Left ventricle myocardium inferior (tissue), 1 donor: ENCODE measurements around the gene KRT82. TPM values are rescaled to one million over a fixed set of nuclear protein-coding genes. Genes with fewer than 3 reads are reported as not detected.

Experiments used
- DNase-seq: peaks from one replicate; pipeline ENCODE4 v3.0.0-alpha.2; 2020
- H3K27ac ChIP-seq: fragments of 200-600 bp; replicated peaks from 2 replicates; pipeline ENCODE4 v1.8.0; 2021
- H3K27me3 ChIP-seq: fragments of 200-600 bp; 2 replicates; pipeline ENCODE4 v1.8.0; 2021; ENCODE audit warnings: low read depth
- H3K36me3 ChIP-seq: fragments of 200-600 bp; 2 replicates; pipeline ENCODE4 v1.8.0; 2021
- H3K4me1 ChIP-seq: fragments of 200-600 bp; 2 replicates; pipeline ENCODE4 v1.8.0; 2021
- H3K4me3 ChIP-seq: fragments of 200-600 bp; 2 replicates; pipeline ENCODE4 v1.8.0; 2021; ENCODE audit warnings: mild to moderate bottlenecking, moderate library complexity
- H3K9me3 ChIP-seq: fragments of 200-600 bp; replicated peaks from 2 replicates; pipeline ENCODE4 v1.8.0; 2021
- CTCF ChIP-seq: fragments of 200-600 bp; IDR thresholded peaks from 2 replicates; pipeline ENCODE4 v1.8.0; 2021; ENCODE audit warnings: antibody characterized with exemption, mild to moderate bottlenecking, borderline replicate concordance
- intact Hi-C: fragments of 100-400 bp; cut with micrococcal nuclease; formaldehyde crosslinking; loops from one replicate; pipeline ENCODE4 v1.11.0; 2022
- total RNA-seq: library from RNA; stranded (reverse); fragmentation: NEBNext Ultra II Directional; extraction: Animal tissue kit (Norgen Biotek cat#: 25700); gene quantifications from one replicate; pipeline ENCODE4 v1.2.1, GENCODE V29; 2021
- donor health status: DM: no; HTN: yes; CAD: no; lungs with severe emphysema.

Gene KRT82
- total RNA-seq, 1 donor from 2014 or later = not detected

- no peaks in the 10 kb centered on the region for H3K4me1 ChIP-seq
- no peak for DNase-seq
- peaks cover 49% of the 10 kb centered on the region for H3K27me3 ChIP-seq
- intact Hi-C loops = no loop called here
- H3K4me3 ChIP-seq = no peak overlapping the region
- no peaks in the 10 kb centered on the region for H3K36me3 ChIP-seq
- no peaks in the 10 kb centered on the region for H3K9me3 ChIP-seq
- peak; percentile 64 for TF ChIP-seq CTCF
- H3K27ac ChIP-seq = no peak overlapping the region
These were observed 25.9 kb downstream of the KRT82 start for GRCh38 chr12:52380271-52380694.

- no peak for TF ChIP-seq CTCF
- no peak overlapping the region for H3K27ac ChIP-seq
- peaks cover 45% of the 10 kb centered on the region for H3K27me3 ChIP-seq
- intact Hi-C loops = loop anchor here (10.0 kb wide), 1 partner anchor 125 kb away; no protein-coding TSS in a partner anchor
- no peaks in the 10 kb centered on the region for H3K4me1 ChIP-seq
- H3K9me3 ChIP-seq = no peaks in the 10 kb centered on the region
- no peak for DNase-seq
- no peak overlapping the region for H3K4me3 ChIP-seq
- H3K36me3 ChIP-seq = no peaks in the 10 kb centered on the region
These were observed 26.6 kb downstream of the KRT82 start for GRCh38 chr12:52379536-52379935.

GRCh38 chr12:52378091-52378490, 28.0 kb downstream of the KRT82 start:
- H3K4me1 ChIP-seq = no peaks in the 10 kb centered on the region
- H3K4me3 ChIP-seq = no peak overlapping the region
- no peak for TF ChIP-seq CTCF
- peaks cover 37% of the 10 kb centered on the region for H3K27me3 ChIP-seq
- H3K9me3 ChIP-seq = no peaks in the 10 kb centered on the region
- intact Hi-C loops = loop anchor here (10.0 kb wide), 1 partner anchor 127 kb away; no protein-coding TSS in a partner anchor
- DNase-seq = no peak
- no peak overlapping the region for H3K27ac ChIP-seq
- no peaks in the 10 kb centered on the region for H3K36me3 ChIP-seq

GRCh38 chr12:52377266-52377665, 28.9 kb downstream of the KRT82 start:
- no peak for TF ChIP-seq CTCF
- peaks cover 2% of the 10 kb centered on the region for H3K4me1 ChIP-seq
- no peak for DNase-seq
- no peak overlapping the region for H3K4me3 ChIP-seq
- peaks cover 37% of the 10 kb centered on the region for H3K27me3 ChIP-seq
- no peak overlapping the region for H3K27ac ChIP-seq
- no peaks in the 10 kb centered on the region for H3K36me3 ChIP-seq
- H3K9me3 ChIP-seq = no peaks in the 10 kb centered on the region
- intact Hi-C loops = loop anchor here (10.0 kb wide), 1 partner anchor 128 kb away; no protein-coding TSS in a partner anchor

GRCh38 chr12:52372216-52373154, 33.6 kb downstream of the KRT82 start:
- intact Hi-C loops = loop anchor here (5.0 to 10.0 kb wide), 2 partner anchors 132 to 500 kb away; no protein-coding TSS in a partner anchor
- TF ChIP-seq CTCF = peak; percentile 86
- no peaks in the 10 kb centered on the region for H3K36me3 ChIP-seq
- no peak overlapping the region for H3K27ac ChIP-seq
- no peaks in the 10 kb centered on the region for H3K9me3 ChIP-seq
- H3K4me1 ChIP-seq = peaks cover 4% of the 10 kb centered on the region
- peaks cover 48% of the 10 kb centered on the region for H3K27me3 ChIP-seq
- DNase-seq = peak; percentile 74
- no peak overlapping the region for H3K4me3 ChIP-seq
